ENCODE results near the gene SPATA18.

Gene SPATA18

DNA sequence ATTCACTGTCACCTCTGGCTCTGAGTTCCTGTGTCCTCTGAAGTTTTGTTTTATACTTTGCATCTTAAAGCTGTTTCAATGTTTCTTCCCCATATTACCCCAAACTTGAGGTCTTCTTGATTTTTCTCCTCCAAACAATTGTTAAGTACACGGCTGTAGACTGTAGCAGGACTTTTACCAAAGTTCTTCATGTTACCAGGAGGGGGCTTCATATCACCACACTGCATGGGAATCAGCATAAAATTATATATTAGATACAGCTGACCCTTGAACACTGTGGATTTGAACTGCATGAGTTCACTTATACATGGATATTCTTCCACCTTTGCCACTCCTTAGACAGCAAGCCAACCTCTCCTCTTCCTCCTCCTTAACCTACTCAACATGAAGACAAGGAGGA, 56.6 kb downstream of the SPATA18 start:
- TF ChIP-seq GATA2 (IDR thresholded peaks at IDR 0.05; ENCODE audit: low read depth, low read length) (no peak), GATA3 (IDR thresholded peaks at IDR 0.05; ENCODE audit: low read depth, low read length) (no peak)

DNA sequence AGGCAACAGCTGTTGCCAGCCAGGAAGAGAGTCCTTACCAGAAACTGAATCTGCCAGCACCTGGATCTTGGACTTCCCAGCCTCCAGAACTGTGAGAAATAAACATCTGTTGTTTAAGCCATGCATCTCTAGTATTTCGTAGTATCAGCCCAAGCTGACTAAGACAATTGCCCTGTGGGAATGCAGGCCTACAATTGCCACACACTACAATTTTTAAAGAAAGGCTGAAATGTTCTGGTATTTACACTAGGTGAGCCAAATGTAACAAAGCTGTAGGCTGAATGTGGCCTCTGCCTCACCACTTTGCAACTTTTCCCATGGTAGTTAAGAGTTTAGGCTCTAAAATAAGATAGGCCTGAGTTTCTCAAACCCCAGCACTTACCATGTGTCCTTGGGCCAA, 59.1 kb downstream of the SPATA18 start:
- TF ChIP-seq GATA2 (IDR thresholded peaks at IDR 0.05; ENCODE audit: low read depth, low read length) (no peak), GATA3 (IDR thresholded peaks at IDR 0.05; ENCODE audit: low read depth, low read length) (no peak)

DNA sequence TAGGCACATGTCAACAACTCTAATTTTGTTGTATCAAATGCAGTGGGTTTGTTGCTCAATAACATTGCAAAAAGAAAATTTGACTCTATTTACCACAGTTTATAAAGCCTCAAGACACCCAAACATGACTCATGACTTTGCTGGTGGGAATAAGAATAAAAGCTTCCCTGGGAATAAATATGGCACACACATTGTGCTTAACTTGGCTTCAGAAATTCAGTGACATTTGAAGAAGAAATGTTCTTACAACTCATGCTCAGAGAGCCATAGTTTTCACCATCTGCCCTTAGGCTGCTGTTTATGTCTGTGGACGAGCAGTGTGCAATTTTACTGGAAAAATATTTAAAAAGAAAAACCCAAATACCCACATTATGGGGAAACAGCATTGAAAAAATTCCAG, 60.9 kb downstream of the SPATA18 start:
- TF ChIP-seq GATA2 (IDR thresholded peaks at IDR 0.05; ENCODE audit: low read depth, low read length) (no peak), GATA3 (IDR thresholded peaks at IDR 0.05; ENCODE audit: low read depth, low read length) (no peak)

DNA sequence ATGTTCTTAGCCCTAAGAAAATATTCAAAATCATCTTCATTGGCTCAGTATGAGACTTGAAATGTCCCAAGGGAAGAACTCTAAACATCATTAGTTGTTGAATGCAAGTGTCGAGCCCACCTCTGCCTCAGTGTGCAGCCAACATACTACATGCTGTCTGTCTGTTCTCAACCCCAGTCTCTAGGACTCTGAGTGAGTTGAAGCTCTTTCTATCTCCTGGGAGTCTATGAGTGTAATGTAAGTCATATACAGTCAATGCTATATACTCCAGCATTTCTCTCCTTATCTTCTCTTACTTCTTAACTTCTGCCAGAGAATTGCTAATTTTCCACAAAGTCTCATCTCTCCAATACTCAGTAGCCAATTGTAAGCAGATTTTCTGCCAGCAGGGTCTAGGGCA, 61.3 kb downstream of the SPATA18 start:
- no peak for TF ChIP-seq GATA3 (IDR thresholded peaks at IDR 0.05; ENCODE audit: low read depth, low read length)
- no peak for TF ChIP-seq GATA2 (IDR thresholded peaks at IDR 0.05; ENCODE audit: low read depth, low read length)

DNA sequence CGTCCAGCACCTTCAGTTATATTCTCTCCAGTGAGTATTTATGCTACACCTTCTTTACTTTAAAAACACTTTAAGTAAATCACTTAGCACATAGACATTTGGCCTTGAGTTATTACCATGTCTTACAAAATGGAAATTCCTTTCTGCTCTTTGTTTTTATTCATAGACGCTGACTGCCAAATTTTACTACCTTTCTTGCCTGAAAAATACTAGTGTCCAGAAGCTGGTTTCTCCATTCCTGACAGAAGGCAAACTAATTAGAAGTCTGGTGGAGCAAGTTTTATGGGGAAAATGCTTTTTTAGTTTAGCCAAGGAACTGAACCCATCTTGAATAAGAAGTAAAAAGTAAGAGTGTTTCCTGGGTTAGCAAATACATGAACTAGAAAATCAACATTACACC, 65.5 kb downstream of the SPATA18 start:
- TF ChIP-seq GATA2 (IDR thresholded peaks at IDR 0.05; ENCODE audit: low read depth, low read length): no peak
- no peak for TF ChIP-seq GATA3 (IDR thresholded peaks at IDR 0.05; ENCODE audit: low read depth, low read length)

GRCh38 chr4:52126226-52126625, 75.1 kb downstream of the SPATA18 start:
- TF ChIP-seq GATA2 (IDR thresholded peaks at IDR 0.05; ENCODE audit: low read depth, low read length): no peak
- no peak for TF ChIP-seq GATA3 (IDR thresholded peaks at IDR 0.05; ENCODE audit: low read depth, low read length)

GRCh38 chr4:52126966-52127365, 75.9 kb downstream of the SPATA18 start:
- no peak for TF ChIP-seq GATA2 (IDR thresholded peaks at IDR 0.05; ENCODE audit: low read depth, low read length)

DNA sequence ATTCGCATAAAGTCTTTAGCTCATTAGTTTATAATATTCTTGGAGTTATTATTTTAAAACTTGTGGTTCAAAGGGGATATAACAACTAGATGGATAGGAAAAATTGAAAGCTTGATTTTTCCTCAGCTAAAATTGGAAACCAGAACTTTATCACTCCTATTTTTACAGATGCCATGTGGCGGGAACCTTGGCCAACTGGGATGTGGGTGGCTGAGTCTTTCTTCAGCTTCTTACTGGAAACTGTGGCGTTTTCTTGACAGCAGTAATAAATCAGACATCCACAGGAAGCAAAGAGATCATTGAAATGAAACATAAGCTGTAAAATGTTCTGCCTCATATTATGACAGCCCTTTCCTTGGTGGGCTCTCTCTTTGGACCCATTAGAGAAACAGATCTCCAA, 84.1 kb downstream of the SPATA18 start:
- TF ChIP-seq GATA2 (IDR thresholded peaks at IDR 0.05; ENCODE audit: low read depth, low read length): no peak
- no peak for TF ChIP-seq GATA3 (IDR thresholded peaks at IDR 0.05; ENCODE audit: low read depth, low read length)

DNA sequence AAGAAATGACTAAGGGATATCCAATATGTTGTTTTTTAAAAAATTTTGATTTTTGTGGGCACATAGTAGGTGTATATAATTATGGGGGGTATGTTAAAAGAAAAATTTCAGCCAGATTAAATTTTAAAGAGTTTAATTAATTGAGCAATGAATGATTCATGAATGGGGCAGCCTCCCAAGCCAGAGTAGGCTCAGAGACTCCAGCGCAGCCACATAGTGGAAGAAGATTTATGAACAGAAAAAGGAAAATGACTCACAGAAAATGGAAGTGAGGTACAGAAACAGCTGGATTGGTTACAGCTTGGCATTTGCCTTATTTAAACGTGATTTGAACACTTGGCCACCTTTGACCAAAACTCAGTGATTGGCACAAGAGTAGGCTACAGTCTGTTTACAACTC, 91.7 kb downstream of the SPATA18 start:
- no peak for TF ChIP-seq GATA2 (IDR thresholded peaks at IDR 0.05; ENCODE audit: low read depth, low read length)
- no peak for TF ChIP-seq GATA3 (IDR thresholded peaks at IDR 0.05; ENCODE audit: low read depth, low read length)

DNA sequence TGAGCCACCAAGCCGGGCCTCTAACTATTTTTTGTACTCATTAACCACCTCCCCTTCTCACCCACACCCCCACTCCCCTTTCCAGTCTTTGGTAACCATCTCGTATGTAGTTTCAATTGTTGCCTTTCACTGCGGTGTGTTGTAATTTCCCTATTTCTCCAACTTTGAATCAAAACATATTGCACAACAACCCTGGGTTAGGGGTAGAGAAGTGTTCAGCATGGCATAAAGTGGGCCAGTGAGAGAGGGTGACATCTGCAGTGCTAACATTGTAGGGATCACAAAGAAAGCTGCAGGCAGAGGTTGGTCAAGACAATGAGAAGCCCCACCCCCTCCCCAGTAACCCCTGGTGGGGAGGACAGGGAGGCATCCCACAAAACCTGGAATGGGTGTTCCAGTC, 92.7 kb downstream of the SPATA18 start:
- no peak for TF ChIP-seq GATA2 (IDR thresholded peaks at IDR 0.05; ENCODE audit: low read depth, low read length)
- no peak for TF ChIP-seq GATA3 (IDR thresholded peaks at IDR 0.05; ENCODE audit: low read depth, low read length)

GRCh38 chr4:52144372-52144771, 93.3 kb downstream of the SPATA18 start:
- TF ChIP-seq GATA3 (IDR thresholded peaks at IDR 0.05; ENCODE audit: low read depth, low read length) (no peak), GATA2 (IDR thresholded peaks at IDR 0.05; ENCODE audit: low read depth, low read length) (no peak)

Data from SH-SY5Y (cell line).